Stimulated activated naive CD8-positive, alpha-beta T cell treated with anti-CD3 and anti-CD28 coated beads, Interleukin-15, Interleukin-2, amounts not matched to agents 100 U/mL and 50 U/mL, for 24 hours (primary cell): Measurements from ENCODE around the gene DPEP3.
"Not testable (repeated sequence)": the region's sequence is repeated elsewhere in the genome, so short reads cannot be mapped to it uniquely, and the experiment has no call there.

ENCODE experiments used
- ATAC-seq: fragments of 150-1000 bp; cut with Tn5 transposase; one replicate; pipeline ENCODE4 v1.10.0; 2021
- DNase-seq: peaks from one replicate; pipeline ENCODE4 v3.0.0; 2021

DPEP3 gene

DNA sequence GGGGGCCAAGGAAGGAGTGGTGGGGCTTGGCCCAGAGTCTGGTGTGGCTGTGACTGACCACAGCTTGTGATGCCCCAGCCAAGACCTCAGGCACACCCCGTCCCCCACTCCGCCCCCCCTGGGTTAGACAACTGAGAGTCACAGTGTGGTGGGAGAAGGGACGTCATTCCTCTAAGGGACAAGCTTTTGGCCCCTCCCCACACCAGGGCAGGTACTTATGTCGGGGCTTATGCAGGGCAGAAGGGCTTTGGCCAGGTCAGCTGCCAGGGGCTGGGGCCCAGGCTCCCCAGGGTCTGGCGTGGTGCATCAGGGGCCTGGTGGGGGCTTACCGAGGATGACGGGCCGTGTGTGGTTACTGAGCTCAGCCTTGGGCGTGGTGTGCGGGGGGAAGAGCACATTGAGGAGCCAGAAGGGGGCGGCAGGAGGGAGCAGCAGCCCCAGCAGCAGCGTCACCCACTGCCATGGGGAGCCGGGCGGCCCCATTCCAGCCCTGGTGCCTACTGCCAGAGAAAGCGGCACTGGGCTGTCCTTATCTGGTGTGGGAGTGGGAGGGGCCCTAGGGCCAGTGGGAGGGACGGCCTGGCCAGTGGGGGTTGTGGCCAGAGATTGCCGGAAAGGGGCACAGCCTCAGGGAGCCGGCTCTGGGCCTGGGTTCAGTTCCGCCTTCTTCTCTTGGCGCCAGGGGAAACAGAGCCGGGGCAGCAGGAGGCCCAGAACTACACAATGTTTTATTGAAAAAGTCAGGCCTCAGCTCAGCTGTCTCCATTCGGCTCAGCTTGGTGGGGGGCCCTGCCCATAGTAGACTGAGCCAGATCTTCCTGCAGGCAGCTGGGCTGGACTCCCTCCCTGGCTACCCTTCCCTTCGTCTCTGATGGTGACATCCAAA is 36.4 kb downstream of the DPEP3 start, which contains the start of gene LCAT:
TSS of gene LCAT (minus strand) at position 502 of the 886 bp plus-strand sequence. CDS start at position 483, 19 bp downstream.
- ATAC-seq (no peak), DNase-seq (no peak)

DNA sequence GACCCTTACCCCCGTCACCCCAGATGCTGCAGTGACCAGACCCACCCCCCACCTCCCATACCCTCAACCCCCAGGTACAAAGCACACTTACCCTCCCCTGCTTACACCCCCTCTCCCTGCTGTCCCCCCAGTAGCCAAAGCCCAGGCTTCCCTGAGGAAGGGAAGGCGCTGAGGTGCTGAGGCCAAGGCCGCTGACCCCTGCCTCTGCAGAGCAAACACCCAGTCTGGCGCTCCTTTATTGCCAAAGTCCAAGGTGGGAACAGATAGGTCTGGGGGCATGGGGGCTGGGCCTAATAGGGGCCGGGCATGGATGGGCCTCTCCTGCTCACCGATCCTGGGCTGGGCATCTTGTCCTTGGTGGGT is 37.1 kb downstream of the DPEP3 start:
- no peak for ATAC-seq
- no peak for DNase-seq

DNA sequence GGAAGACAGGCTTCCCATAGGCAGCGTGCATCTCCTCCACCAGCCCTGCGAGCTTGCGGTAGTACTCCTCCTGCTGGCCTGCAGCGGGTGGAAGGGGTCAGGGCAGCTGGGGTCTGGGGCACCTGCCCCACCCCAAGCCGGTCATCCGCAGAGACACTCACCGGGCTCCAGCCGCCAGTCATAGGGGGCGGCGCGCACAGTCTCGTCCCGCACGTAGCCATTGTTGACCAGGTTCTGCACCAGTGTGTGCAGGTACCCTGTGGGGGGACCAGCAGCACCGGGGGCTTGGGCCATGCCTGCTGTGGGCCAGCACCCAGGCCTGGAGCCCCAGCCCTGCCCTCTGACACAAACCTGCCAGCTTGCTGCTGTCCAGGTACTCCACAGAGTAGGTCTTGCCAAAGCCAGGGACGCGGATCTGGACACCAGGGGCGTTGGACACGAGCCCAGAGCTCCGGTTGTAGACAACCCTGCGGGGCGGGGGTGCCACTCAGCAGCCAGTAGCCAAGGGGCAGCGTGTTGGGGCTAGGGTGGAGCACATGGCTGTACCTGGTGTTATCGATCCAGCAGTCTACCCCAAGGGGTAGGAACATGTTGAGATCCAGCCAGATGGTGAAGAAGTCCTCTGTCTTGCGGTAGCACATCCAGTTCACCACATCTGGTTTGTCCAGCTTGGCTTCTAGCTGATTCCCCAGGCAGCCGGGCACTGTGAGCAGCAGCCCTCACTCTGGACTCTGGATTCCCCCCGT is 37.6 kb downstream of the DPEP3 start:
- ATAC-seq (no peak), DNase-seq (no peak)

DNA sequence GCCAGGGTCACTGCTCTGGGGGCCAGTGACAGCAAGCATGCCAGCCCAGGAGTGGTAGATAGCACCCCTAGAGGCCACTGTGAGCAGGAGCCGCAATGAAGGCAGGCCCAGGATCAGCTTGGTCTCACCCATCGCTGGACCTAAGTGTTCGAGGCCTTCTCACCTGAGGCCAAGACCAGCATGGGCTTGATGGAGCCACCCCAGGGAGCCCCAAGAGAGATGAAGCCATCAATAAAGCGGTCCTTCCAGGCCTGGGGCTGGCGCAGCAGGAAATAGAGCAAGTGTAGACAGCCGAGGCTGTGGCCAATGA is 38.1 kb downstream of the DPEP3 start:
- ATAC-seq = no peak
- peak; percentile 53 for DNase-seq

DNA sequence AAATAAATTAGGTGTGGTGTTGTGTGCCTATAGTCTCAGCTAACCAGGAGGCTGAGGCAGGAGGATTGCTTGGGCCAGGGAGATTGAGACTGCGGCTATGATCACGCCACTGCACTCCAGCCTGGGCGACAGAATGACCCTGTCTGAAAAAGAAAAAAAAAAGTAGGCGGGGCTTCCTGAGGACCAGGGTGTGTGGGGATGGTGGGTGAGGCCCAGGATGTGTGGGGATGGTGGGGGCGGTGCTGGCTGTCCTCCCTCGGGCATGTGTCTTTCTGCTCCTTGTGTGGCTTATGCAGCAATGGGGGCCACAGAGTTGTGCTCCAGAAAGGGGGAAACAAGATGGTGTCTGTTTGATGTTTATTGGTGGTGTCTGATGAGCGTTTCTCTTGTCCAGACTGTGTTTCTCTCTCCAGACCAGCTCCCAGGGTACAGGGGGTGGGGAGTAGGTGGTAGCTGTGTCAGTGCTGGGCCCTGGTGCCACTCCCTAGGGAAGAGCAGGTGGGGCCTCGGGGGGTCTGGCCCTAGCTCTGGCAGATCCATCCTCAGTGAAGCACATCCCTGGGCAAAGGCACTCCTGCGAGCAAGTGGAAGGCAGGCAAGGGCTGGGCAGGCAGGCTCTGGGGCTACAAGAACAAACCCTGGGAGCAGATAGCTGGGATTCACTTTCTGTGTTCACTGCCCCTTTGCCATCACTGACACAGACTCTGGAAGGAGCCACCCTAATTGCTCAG is 38.7 kb downstream of the DPEP3 start:
- DNase-seq = no peak

DNA sequence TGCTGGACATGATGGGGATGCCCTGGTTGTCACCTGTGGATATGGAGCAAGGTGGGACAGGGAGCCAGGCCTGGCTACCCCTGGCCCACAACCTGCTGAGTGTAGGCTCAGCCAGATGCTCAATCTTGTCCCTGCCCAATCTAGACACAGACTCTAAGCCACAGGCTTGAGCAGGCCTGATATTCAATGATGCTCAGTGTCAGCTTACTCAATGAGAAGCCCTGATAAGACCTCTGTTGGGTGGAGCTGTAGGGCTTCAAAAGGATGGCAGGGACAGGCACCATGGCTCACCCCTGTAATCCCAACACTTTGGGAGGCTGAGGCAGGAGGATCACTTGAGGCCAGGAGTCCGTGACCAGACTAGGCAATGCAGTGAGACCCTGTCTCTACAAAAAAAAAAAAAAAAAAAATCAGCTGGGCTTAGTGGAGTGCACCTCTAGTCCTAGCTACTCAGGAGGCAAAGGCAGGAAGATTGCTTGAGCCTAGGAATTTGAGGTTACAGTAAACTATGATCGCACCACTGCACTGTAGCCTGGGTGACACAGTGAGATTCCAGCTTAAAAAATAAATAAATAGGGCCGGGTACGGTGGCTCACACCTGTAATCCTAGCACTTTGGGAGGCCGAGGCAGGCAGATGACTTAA is 39.7 kb downstream of the DPEP3 start:
- ATAC-seq = no peak
- no peak for DNase-seq

More for the DNA sequence above, 38.7 kb downstream of the DPEP3 start:
- no peak for ATAC-seq

DNA sequence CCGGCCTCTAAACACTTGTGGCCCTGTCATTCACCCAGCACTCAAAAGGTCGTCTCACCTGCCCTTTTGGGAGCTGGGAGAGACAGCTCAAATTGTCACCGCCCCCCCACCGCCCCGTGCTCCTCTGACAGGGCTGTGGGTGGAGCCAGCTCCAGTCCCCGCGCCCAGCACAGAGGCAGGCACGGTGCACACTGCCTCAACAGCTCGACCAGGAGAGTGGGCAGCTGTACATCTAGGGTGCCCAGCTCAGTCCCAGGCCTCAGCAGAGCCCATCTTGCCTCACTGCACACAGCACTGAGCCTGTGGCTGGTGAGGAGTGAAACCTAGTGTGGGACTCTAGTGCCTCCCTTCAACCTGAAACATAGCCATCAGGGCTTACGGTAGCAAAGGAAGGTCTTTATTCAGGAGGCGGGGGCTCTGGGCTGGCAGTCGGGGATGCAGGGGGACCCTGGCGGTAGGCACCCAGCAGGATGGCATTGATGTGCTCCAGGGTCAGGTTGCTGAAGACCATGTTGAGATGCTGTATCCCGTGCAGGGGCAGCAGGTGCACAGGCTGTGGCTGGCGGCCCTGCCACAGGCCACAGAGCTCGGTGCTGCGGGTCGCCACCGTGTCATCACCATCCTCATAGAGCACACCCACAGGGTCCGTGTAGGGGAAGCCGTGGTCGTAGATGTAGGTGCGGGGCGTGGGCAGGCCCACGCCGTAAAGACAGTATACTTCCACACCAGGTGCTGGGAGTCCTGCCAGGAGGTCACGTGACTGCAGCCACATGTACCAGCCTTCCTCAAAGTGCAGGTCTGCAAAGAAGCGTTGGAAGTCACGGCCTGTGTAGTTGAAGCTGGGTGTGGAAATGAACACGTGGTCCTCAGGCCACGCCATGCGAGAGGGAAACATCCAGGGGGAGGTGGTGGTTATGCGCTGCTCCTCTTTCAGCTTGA is 40.5 kb downstream of the DPEP3 start:
- DNase-seq (peak; percentile 76), ATAC-seq (peak; percentile 30)

DNA sequence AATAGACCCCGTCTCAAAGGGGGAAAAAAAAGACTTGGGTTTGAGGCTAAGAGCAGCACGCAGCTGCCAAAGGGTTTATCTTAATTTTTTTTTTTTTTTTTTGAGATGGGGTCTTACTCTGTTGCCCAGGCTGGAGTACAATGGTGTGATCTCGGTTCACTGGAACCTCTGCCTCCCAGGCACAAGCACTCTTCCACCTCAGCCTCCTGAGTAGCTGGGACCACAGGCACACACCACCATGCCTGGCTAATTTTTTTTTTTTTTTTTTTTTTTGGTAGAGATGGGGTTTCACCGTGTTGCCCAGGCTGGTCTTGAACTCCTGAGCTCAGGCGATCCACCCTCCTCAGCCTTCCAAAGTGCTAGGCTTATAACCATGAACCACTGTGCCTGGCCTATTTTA is 42.6 kb downstream of the DPEP3 start:
- DNase-seq, ATAC-seq: not testable (repeated sequence)

DNA sequence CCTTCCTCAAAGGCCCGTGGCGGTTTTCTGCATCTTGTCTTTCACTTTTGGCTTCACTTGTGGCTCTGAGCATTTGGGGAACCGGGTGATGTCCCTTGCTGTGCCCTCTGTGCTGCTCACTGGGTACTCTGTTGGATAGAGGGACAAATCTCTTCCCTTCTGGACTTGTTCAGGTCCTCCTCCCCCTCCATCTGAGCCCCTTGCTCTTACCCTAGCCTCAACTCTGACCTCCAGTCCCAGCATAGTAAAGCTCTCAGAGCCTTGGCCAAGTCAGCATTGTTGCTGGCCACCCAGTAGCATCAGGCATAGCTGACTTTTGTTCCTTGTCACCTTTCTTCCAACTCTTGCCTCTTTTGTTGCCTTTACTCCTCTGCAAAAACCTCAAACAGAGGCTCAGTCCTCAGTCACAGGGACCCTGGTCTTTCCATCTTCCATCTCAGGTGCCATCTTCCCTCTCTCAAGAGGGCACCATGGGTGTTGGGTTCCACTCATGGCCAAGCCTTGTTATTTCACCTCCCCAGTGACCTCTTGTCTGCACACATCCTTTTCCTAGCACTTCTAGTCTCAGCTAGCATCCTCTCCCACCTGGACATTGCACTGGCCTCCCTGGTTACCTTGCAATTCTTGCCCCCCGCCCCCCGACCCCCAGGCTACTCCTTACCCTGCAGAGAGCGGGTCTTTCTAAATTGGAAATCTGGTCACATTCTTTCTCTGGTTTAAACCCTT is 43.3 kb downstream of the DPEP3 start:
- DNase-seq (peak; percentile 78), ATAC-seq (peak; percentile 50)

DNA sequence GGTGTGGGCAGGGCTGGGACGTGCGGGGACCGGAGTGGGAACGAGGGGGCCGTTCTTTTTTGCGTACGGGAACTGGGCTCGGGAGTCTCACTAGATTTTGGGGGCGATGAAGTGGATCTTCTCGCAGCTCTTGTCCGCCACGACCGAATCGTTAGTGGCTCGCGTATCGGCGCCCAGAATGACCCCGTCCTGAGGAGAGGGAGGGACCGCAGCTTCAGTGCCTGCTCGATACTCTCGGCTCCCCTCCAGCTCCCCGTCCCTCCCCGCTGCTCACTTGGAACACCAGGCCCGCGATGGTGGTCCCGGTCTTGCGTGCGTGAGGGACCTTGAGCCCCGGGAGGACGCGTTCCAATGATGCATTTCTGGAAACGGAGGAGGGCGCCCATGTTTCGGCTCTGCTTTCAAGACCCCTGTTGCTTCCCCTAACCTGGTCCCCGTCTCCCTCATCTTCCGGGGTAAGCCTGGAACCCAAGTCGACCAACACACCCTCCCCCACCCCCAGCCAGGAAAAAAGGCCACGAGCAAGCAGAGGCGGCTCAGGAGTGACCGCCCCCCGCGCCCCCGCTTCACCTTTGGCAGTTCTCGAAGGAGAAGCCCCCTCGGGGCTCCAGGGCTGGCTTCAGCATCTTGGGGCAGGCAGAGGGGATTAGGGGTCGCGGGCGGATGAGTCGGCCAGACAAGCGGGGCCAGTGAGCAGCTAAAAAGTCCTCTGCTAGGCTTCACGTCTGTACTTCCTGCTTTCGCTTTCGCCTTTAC is 44.0 kb downstream of the DPEP3 start, which contains the start of gene PSMB10:
TSS of gene PSMB10 (minus strand) at position 727 of the 756 bp plus-strand sequence. CDS start at position 626, 101 bp downstream.
- ATAC-seq = no peak

DNA sequence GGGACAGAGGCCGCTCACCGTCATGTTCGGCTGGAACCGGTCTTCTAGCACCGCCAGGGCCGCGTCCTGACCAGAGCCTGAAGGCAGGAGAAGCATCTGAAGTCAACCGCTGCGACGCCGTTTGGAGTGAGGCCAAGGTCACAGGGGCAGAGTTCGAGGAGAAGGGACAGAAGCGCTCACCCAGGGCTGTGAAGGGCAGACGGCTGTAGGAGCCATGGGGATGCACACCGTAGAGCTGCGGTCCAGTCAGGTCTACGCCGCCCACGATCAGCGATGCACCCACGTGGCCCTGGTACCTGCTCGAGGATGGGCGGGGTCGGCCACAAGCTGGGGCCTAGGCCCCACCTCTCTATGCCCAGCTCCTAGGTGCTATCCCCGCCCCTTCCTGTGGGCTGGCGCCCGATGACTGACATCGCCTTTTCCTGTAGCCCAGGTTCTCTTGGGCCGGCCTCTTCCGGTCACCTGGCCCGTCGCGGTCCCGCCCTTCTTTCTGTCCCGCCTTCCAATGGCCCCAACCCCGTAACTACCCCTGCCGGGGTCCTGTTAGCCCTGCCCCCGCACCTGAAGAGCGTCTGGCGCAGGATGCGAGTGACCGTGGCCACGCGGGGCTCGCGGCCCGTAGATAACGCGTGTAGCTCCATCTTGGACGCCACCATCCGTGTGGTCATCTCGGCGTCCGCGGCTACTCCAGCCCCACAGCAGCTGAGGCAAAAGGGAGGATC is 44.7 kb downstream of the DPEP3 start:
- peak; percentile 96 for DNase-seq
- ATAC-seq = peak; percentile 91

More for the DNA sequence above, 44.0 kb downstream of the DPEP3 start, which contains the start of gene PSMB10:
- DNase-seq = no peak

DNA sequence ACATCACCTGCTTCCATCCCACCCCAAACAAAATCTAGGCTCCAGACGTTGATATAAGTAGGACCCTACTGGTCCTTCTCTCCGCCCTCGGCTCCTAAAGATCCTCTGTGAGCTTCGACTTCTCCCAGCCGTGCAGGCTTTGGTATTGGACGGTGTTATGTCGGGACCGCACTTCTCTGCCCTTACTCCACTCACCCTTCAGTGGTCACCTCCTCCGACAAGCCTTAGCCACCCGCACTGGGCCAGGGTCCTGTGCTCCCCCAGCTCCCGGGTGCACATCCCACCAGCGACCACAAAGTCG is 45.2 kb downstream of the DPEP3 start:
- ATAC-seq = no peak
- DNase-seq = no peak

DNA sequence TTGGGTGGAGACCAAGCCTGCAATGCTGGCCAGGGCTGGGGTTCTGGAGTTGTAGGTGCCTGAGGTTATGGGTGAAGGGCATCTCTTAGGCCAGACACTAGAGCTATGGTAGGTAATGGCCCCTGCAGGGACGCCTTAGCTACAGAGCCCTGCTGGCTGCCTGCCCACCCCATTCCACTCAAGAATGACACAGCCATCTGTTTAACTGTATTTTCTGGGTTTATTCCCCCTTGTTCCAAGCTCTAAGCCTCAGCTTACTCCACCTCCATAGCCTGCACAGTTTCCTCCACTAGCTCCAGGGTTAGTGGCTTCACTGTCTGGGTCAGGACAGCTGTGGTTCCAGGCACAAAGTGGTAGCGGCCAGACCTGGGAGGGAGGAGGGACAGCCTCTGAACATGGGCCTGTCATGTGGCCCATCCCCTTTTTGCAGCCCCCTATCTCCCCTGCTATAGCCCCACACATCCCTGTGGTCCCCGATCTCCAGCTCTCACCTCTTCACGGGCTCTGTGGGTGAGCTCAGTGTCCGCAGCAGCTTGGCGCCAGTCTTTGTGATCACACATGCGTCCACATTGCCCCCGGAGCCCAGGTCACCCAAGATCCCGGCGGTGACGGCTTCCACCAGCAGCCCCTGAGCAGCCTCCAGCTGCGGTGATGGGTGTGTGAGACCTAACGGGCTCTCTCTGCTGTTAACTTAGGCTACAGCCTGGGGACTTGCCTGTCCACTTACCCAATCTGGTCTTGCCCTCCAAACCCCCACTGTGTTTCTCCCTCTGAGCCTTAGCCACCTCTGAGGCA is 45.8 kb downstream of the DPEP3 start:
- ATAC-seq = no peak
- no peak for DNase-seq

DNA sequence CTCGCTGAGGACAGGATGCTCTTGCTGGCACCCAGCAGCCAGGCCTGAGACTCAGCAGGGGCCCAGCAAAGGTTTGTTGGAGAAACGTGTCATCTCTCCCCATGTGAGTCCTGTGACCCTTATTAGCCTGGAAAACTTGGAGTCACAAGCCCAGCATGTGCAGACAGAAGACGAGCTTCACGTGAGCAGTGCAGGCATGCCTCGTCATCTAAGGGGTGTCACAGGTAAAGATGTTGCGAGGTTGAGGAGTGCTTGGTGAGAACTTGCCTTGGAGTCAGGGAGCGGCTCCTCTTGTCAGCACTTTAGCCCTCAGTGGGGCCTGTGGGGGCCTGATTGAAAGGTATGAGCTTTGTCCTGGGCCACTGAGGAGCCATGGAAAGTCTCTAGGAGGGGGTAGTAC is 46.5 kb downstream of the DPEP3 start:
- DNase-seq (no peak), ATAC-seq (no peak)

DNA sequence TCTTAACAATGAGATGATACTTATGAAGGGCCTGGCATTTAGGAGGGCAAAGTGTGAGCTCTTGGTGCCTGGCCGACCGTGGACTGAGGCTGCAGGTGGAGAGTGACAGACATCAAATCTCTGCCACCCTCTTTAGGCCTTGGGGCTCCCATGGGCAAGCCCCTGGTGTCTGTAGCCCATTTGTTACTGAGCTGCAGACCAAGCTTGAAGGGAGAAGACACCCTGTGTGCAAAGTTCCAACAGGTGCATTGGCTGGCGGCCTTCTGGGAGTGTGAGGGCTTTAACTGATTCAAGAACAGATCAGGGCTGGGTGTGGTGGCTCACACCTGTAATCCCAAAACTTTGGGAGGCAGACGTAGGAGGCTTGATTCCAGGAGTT is 47.8 kb downstream of the DPEP3 start:
- DNase-seq (no peak), ATAC-seq (no peak)

DNA sequence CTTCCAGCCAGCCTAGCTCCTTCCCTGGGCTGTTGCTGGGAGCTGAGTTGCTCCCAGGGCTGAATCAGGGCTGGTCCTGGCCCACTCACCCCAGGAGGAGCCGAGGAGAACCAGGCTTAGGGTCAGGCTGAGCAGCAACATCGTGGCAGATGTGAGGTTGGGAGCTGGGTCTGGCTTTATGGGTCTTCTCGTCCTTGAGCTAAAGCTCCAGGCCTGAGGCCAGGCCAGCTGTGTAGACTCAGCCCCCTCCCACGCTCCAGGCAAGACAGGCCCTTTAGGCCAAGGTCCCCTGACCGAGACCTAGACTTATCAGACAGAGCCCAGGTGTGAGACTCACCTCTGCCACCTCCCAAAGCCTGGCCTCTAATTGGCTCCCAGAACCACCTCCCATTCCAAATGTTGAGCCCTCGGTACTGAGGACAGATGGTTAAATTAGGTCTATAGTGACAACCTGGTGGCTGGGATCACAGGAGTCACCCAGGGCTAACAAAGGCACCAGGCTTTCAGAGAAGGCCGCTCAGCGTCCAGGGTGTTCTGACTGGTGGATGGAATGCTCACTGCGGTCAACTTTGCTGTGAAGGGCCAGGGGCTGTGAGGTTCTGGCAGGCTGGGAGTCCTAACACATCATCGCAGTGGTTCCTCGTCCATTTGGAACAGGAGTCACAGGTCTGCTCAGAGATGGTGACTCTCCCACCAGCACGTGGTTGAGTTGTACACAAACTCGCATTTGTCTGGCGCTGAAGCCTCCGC is 48.4 kb downstream of the DPEP3 start, which contains the start of gene CTRL:
TSS of gene CTRL (minus strand) at position 151 of the 750 bp plus-strand sequence. CDS start at position 141, 10 bp downstream.
- no peak for DNase-seq
- ATAC-seq = no peak

DNA sequence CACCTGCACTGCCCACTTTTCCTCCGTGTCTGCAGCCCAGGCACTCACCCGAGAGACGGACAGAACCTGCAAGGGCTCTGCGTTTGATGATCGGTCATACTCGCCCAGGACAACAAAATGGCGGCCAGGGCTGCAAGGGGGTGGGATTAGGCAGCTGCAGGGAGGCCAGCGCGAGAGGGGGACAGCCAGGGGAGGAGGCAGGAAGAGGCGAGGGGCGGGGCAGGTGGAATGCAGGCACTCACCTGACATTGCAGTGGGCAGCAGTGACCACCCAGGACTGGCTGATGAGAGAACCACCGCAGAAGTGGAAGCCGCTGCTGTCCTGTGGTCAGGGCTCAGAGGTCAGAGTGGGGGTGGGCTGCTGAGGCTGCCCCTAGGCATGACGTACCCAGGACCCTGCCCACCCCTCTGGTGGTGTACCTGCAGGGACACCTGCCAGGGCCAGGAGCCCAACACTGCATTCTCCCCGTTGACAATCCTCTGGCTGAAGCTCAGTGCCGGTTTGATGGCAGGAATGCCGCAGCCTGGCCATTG is 49.6 kb downstream of the DPEP3 start:
- DNase-seq = no peak
- ATAC-seq = no peak
